GM18520 (cell line): ENCODE results near the gene RAB40A.
A peak's percentile ranks its signal among the peaks of the same experiment; 100 is the strongest.

Experiments used
- ATAC-seq: cut with Tn5 transposase; IDR thresholded peaks from one replicate; pipeline ENCODE4 v1.9.1; 2021; ENCODE audit not compliant: unreplicated experiment

Gene RAB40A, protein sequence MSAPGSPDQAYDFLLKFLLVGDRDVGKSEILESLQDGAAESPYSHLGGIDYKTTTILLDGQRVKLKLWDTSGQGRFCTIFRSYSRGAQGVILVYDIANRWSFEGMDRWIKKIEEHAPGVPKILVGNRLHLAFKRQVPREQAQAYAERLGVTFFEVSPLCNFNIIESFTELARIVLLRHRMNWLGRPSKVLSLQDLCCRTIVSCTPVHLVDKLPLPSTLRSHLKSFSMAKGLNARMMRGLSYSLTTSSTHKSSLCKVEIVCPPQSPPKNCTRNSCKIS

GRCh38 chrX:103519389-103519788, at the start of gene RAB40A:
Gene RAB40A (minus strand): TSS chrX:103519489. CDS start chrX:103500756, 18,733 bp downstream.
- no peak for ATAC-seq

- no peak for ATAC-seq
Observed at GRCh38 chrX:103565752-103566151, 46.5 kb upstream of the RAB40A start.

DNA sequence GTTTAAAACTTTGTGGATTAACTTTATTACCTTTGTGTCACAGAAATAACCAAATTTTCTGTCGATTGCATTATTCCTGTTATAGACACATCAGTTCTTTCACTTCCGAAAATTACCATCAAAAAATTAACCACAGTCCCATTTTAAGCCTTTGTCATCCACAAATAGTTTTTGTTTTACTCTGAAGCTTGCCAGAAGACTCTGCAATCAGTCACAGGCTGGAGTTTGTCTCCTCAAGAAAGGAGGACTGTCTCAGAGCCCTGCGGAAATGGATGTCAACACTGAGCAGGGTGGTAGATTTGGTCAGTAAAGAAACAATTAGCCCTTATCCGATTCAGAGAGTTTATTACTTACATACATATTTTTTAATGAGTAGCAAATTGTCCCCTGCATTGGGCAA, 45.9 kb upstream of the RAB40A start:
- ATAC-seq, result no peak

DNA sequence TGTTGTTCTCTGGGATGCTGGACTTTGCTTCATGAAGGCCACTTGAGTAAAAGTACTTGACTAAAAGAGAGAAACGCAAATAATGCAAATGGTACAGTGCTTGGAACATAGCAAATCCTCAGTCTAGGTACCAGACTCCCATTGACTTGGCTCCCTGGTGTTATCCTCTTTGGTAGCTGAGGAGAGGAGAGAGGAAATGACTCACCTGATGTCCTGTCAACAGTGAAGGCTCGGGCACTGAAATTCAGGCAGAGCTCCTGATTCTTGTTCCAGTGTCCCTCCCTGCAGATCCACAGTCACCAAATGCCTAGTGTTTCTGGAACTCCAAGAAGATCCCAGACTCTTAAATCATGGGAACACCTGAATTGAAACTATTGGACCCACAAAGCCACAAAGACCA, 43.5 kb upstream of the RAB40A start:
- no peak for ATAC-seq

GRCh38 chrX:103560256-103560655, 41.0 kb upstream of the RAB40A start:
- no peak for ATAC-seq

DNA sequence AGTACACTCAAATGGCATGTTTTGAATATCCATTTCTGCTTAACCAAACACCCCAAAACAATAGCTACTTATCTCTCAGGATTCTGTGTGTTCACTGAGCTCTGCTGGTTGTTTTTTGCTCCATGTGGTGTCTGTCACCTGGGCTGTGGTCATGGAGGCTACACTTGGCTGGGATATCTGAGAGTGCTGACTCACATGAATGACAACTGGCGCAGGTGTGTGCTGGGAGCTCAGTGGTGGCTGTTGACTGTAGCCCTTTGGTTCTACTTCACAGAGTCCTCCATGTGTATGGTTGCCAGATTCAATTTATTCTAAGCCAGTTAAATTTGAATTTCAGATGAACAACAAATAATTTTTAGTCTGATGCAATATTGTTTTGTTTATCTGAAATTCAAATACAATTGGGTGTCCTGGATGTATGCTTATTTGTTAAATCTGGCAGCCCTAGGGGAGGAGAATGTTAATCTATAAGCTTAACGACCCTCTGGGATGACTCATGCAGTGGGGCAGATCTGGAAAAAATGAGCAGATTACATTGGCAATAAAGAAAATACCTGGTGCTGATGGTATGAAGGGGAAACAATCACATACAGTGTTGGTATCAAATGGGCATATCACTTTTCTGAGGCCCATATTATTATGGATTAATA, 37.8 kb upstream of the RAB40A start:
- ATAC-seq, result no peak

DNA sequence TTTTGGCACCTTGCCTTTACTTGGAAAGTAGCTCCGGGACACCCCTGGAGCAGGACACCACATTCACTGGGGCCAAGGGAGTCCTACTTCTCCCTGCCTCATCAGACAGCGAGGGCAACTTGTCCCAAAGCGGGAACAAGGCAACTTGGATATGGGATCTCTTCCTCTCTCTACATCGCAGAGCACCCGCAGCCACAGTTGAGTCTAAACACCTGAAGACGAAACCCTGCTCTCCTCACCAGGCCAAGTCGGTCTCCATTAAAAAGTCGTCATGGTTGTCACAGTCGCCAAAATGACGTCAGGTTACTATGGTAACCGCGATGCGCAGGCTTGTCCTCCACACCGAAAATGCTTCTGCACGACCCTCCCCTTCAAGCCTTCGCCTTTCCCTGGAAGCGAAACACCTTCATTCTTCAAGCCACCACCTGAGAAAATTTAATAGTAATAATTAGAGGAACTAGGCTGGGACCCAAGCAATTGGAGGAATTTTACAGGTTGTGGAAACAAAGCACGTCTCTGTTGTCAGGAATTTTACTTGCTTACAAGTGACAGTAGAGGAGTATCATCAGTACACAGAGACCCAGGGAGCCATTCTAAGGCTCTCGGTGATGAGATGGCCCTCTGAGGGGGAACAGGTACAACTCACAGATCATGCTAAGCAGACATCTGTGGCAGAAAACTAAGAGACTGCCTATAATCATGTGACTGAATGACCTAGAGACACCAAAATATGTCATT, 35.6 kb upstream of the RAB40A start:
- peak; percentile 75 for ATAC-seq

DNA sequence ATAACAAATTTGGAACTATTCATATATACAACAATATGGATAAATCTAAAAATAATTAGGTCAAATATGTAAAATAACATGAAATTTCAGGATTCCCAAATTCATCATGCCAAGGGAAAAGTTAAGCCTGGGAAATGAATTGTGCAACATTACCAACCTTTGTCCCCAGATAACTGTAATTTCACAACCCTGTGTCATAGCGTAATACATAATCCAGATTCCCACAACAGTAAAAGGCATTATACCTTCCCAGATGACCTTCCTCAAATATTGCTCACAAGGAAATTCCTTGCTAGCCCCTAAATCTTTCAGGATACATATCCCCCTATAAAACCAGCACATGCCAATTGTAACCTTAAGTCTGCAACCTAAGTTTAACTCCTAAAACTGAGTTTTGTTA, 32.9 kb upstream of the RAB40A start:
- ATAC-seq, result no peak

- no peak for ATAC-seq
Observed at GRCh38 chrX:103550415-103551051, 31.2 kb upstream of the RAB40A start.

DNA sequence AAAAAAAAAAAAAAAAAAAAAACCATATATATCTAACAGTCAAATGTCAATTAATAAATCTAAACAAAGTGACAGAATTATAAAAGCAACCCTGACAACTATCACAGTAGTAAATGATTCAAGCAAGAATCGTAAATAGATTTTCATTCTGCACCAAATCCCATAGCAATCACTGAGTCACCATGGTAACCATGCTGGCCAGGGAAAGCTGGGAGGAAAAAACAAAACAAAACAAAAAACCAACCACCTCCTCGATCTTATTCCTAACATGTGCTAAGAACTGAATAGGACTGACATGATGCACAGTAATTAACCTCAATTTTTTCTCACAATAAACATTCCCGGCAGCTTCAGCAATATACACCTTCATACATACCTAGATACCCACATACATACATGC, 30.6 kb upstream of the RAB40A start:
- ATAC-seq, result no peak

- no peak for ATAC-seq
Observed at GRCh38 chrX:103540145-103540544, 20.9 kb upstream of the RAB40A start.

DNA sequence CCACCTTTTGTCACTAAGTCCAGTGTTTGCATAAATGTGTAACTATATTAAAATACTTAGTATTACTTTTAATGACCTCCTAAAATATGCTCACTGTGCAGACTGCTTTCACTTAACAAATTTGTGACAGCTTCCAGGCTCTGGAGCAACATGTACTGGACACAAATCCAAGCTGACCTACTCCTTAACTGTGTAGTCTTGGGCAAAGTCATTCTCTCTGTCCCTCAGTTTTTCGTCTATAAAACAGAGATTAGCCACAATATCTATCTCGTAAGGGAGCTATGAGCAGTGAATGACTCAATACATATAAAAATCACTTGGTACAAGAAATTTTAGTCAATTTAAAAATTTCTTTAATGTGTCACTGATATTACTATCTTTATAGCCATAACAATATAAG, 20.4 kb upstream of the RAB40A start:
- ATAC-seq, result no peak

- no peak for ATAC-seq
Observed at GRCh38 chrX:103538728-103539127, 19.4 kb upstream of the RAB40A start.

DNA sequence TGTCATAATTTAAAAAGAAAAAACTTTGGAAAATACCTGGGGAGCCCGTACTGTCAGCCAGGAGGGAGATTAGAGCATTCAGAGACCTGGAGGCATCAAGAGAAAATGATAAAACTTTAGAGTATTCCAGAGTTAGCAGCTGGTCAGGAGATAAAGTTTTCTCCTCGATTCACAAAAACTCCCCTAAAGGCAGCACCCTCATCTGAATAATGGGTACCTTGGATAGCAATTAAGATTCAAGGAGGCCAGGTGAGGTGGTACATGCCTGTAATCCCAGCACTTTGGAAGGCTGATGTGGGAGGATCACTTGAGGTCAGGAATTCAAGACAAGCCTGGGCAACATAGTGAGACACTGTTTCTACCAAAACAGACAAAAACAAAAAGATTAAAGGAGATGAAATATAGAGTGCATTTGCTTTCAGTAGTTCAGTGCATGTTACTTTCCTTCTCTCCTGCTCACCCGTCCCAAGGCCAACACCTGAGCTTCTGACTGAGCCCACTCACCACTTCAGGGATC, 18.6 kb upstream of the RAB40A start:
- ATAC-seq, result no peak

- ATAC-seq, result no peak
Observed at GRCh38 chrX:103536732-103537131, 17.4 kb upstream of the RAB40A start.

DNA sequence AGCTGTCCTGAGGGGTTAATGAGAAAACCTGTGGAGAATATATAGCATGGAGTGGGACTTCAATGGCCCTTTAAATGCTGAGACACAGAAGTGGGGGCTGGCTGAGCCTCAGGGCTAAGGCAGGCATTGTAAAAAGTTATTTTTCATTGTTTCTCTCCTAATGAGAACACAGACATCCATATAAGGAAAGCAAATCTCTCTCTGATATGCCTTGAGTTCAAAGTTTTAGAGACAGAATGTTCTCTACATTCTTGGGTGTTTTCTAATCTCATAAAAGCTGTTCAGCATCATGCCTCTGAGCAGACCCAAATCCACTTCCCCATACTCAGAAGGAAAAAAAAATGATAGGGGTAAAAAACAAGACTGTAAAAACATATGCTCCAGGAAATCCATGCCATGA, 16.8 kb upstream of the RAB40A start:
- ATAC-seq, result no peak

- no peak for ATAC-seq
Observed at GRCh38 chrX:103535206-103535605, 15.9 kb upstream of the RAB40A start.

DNA sequence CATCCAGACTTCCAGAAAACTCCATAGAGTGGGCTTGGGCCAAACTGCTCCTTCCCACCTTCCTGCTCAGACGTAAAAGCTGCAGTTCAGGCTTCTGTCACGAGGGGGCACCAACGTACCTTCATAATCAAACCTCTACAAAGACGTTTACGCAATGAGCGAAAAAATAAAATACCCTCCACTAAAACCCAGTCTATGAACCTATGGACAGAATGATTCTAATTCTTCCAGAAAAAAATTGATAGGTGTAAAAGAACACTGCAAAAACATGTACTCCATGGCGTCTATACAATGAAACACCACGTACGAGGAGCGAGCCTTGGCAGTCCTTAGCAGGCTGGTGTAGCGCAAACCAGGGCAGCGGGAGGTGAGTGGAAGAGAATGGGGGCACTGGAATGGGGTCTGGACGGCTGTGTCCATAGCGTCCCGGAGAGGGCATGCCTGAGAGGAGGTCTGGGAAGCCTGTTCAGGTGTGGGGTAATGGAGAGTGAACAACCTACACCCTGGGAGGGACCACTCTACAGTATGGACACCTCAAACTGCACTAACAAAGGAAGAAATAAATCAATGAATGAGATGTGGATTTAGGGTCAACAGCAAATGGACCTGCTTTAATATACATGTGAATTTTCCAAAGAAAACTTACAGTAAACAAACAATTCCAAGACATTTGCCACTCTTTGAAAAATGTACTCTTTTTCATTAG, 14.4 kb upstream of the RAB40A start:
- no peak for ATAC-seq

- ATAC-seq, result no peak
Observed at GRCh38 chrX:103531002-103531401, 11.7 kb upstream of the RAB40A start.

- no peak for ATAC-seq
Observed at GRCh38 chrX:103530545-103530944, 11.3 kb upstream of the RAB40A start.

DNA sequence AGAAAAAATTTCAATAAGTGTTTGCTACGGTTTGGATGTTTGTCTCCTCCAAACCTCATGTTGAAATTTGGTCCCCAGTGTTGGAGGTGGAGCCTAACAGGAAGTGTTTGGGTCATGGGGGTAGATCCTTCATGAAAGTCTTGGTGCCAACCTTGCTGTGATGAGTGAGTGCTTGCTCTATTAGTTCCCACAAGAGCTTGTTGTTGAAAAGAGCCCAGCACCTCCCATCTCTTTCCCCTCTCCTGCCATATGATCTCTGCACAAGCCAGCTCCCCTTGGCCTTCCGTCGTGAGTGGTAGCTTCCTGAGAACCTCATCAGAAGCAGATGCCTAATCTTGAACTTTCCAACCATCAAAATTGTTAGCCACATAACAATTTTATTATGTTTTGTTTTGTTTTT, 10.3 kb upstream of the RAB40A start:
- ATAC-seq, result no peak
